GM19372 (cell line): ENCODE measurements around the gene DDX24.

Experiments
- ATAC-seq: cut with Tn5 transposase; IDR thresholded peaks from one replicate; pipeline ENCODE4 v1.9.1; 2021; ENCODE audit warnings: mild to moderate bottlenecking, low read depth, moderate library complexity; ENCODE audit not compliant: unreplicated experiment

Gene DDX24

GRCh38 chr14:94115631-94116030, 34.6 kb upstream of the DDX24 start:
- no peak for ATAC-seq

GRCh38 chr14:94115058-94115591, 34.1 kb upstream of the DDX24 start:
- ATAC-seq, result no peak

GRCh38 chr14:94114589-94115057, 33.6 kb upstream of the DDX24 start:
- no peak for ATAC-seq

GRCh38 chr14:94113908-94114588, 33.0 kb upstream of the DDX24 start:
- no peak for ATAC-seq

- no peak for ATAC-seq
Observed at GRCh38 chr14:94113490-94113889, 32.5 kb upstream of the DDX24 start.

- no peak for ATAC-seq
Observed at GRCh38 chr14:94113073-94113472, 32.1 kb upstream of the DDX24 start.

- ATAC-seq, result no peak
Observed at GRCh38 chr14:94112513-94113063, 31.6 kb upstream of the DDX24 start.

- ATAC-seq, result no peak
Observed at GRCh38 chr14:94111276-94112095, 30.5 kb upstream of the DDX24 start.

- ATAC-seq, result no peak
Observed at GRCh38 chr14:94110552-94111181, 29.7 kb upstream of the DDX24 start, which contains the start of gene IFI27. Gene IFI27 (plus strand): TSS chr14:94110736.

GRCh38 chr14:94109915-94110250, 28.9 kb upstream of the DDX24 start:
- ATAC-seq, result no peak

- no peak for ATAC-seq
Observed at GRCh38 chr14:94104731-94105130, 23.7 kb upstream of the DDX24 start.

GRCh38 chr14:94103554-94104150, 22.6 kb upstream of the DDX24 start:
- no peak for ATAC-seq

- ATAC-seq, result no peak
Observed at GRCh38 chr14:94102768-94103482, 21.9 kb upstream of the DDX24 start.

GRCh38 chr14:94101748-94102147, 20.7 kb upstream of the DDX24 start:
- no peak for ATAC-seq

GRCh38 chr14:94100847-94101246, 19.8 kb upstream of the DDX24 start:
- no peak for ATAC-seq

- ATAC-seq, result no peak
Observed at GRCh38 chr14:94099006-94099405, 18.0 kb upstream of the DDX24 start.

GRCh38 chr14:94098326-94098992, 17.5 kb upstream of the DDX24 start:
- ATAC-seq, result no peak

- no peak for ATAC-seq
Observed at GRCh38 chr14:94097091-94097490, 16.1 kb upstream of the DDX24 start.

- ATAC-seq, result no peak
Observed at GRCh38 chr14:94093418-94093817, 12.4 kb upstream of the DDX24 start.
